Measurements from ENCODE around the gene AKR1C3.

Gene AKR1C3

DNA sequence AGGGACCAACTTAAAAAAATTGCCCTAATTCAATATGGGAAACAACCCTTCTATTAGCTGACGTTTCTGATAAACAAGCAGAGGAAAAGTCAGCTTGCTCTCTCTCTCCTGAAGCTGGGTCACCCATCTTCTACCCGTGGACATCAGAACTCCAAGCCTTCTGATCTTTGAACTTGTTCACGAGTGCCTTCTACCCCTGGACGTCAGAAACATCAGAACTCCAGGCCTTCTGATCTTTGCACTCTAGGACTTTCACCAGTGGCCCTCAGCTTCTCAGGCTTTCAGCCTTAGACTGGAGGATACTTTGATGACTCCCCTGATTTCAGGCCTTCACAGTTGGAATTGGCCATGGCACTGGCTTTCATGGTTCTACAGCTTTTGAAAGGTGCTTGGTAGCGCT lies 48.9 kb downstream of the AKR1C3 start:
- DNase-seq: no peak

DNA sequence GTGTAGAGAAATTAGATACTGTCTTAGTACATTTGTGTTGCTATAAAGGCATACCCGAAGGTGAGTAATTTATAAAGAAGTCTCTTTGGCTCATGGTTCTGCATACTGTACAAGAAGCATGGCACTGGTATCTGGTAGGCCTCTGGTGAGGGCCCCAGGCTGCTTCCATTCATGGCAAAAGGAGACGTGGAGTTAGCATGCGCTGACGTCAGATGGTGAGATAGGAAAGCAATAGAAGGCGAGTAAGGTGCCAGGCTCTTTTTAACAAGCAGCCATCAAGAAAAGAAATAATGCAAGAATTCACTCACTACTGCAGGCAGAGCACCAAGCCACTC lies 52.7 kb downstream of the AKR1C3 start:
- no peak for DNase-seq

DNA sequence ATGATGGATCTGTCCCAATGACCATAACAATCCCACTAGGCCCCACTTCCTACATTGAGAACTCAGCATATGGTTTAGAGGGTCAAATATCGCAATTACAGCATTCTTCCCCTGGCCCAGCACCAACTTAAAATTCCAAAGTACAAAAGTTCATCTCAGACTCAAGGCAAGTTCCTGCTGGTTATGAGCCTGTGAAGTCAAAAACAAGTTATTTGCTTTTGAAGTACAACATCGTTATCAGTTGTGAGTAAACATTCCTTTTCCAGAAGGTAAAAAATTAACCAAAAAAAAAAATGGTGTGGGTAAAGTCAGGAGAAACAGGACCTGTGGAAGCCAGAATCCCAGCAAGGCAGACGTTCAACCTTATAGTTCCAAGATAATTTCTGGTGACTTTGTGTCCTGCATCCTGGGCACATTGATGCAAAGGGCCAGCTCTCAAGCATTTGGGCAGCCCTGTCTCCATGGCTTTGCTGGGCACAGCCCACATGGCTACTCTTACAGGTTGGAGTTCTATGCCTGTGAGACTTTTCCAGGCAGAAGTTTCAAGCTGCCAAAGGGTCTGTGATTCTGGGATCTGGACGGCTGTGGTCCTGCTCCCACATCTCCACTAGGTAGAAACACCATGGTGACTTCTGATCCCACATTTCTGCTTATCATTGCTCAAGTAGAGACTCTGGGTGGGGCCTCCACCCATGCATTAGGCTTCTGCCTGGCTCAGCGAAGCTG lies 53.2 kb downstream of the AKR1C3 start:
- no peak for DNase-seq

DNA sequence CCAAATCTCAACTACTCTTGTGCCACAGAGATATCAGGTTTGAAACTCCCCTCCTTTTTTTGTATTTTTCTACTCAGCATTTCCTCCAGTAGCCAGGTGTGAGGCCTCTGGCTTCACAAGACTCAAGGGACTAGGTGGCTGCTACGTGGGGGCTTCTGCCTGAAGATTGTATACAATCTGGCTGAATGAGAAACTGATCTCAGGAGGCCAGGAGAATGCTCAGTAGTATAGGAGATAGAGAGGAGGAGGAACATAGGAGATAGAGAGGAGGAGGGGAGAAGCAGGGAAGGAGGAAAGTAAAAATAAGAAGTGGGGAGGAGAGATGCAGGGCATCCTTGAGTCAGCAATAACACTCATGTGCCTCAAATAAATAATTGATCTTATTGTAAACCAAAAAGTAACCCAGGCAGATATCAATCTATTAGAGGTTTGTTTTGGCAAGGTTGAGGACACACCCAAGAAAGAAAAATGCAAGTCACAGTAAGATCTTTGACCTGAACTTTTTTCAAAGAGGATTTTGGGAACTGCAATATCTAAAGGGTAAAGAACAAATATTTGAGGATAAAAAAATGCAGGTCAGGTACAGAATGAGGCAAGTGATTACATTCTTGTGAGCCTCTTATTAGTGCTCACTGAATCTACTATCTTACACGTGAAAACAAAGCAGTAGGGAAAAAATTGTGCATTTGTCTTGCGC lies 53.9 kb downstream of the AKR1C3 start:
- DNase-seq: no peak

DNA sequence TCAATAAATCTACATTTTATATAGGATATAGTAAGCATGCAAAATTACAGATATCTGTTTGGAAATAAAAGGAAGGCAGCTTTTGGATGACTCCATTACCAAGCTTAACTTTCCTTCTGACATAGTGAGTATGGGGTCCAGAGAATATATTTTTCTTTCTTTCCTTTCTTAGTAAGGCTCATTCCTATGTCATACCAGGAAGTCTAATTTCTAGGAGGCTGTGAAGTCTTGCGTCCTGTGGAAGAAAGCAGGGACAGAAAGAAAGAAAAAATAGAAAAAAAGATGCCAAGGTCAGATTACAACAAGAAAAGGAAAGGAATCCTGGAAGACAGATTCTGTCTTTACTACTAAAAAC lies 54.4 kb downstream of the AKR1C3 start:
- DNase-seq: no peak

DNA sequence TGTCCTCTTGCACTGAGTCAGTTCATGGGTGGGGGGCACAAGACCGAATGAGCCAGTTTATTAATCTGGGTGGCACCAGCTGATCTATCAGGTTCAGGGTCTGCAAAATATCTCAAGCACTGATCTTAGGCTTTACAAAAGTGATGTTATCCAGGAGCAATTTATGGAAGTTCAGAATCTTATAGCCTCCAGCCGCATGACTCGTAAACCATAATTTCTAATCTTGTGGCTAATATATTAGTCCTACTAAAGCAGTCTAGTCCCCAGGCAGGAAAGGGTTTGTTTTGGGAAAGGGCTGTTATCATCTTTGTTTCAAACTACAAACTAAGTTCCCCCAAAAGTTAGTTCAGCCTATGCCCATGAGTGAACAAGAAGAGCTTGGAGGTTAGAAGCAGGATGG lies 56.9 kb downstream of the AKR1C3 start:
- no peak for DNase-seq

DNA sequence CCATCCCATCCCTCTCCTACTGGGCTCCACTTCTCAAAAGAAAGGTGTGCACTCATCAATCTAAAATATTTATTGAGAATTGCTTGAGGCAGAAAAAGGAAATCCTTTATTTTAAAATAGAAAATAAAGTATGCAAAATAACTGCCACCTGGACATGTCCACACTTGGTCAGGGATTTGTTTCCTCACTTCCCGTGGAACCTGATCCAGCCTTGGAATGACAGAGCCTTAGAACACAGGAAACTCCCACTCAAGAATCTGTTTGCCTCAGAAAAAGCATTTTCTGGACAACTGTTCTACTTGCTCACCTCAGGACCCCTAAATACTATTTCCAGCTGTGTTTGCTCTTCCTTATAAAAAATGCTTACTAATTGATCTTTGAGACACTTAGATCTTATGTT lies 61.7 kb downstream of the AKR1C3 start:
- DNase-seq: no peak

All from activated CD4-positive, alpha-beta T cell treated with anti-CD3 and anti-CD28 coated beads for 1 hour (primary cell).